ENCODE measurements around the gene IL6.

The IL6 gene

GRCh38 chr7:22723637-22724036 is 3.4 kb upstream of the IL6 start:
- Histone ChIP-seq H3K9me3 (ENCODE audit: control insufficient read depth, low read length) (no peaks in the 10 kb centered on the region), H3K4me2 (ENCODE audit: low read length, poor library complexity, severe bottlenecking) (no peak overlapping the region), H2BK5ac (ENCODE audit: low read depth, low read length, poor library complexity, severe bottlenecking) (no peak overlapping the region), H3K9ac (ENCODE audit: low read length) (peak overlapping the region; percentile 10), H2AFZ (ENCODE audit: low read depth, low read length) (no peak overlapping the region), H4K91ac (ENCODE audit: low read length) (peak overlapping the region; percentile 71), H2BK120ac (ENCODE audit: low read depth, low read length) (peak overlapping the region; percentile 21), H3K27ac (ENCODE audit: low read length, poor library complexity, severe bottlenecking) (no peak overlapping the region), H3K4me1 (ENCODE audit: control insufficient read depth, insufficient read depth, low read depth, low read length) (peaks cover 21% of the 10 kb centered on the region), H3K14ac (ENCODE audit: low read length in 2 of 2) (no peak overlapping the region), H2BK15ac (ENCODE audit: low read depth, poor library complexity, severe bottlenecking) (no peak overlapping the region), H3K23ac (ENCODE audit: low read length in 2 of 2) (no peak overlapping the region), H3K4ac (ENCODE audit: low read depth in 1 of 2, low read length in 2 of 2) (peak overlapping the region in 1 of 2 experiments; percentile 71), H3K36me3 (ENCODE audit: control insufficient read depth in 1 of 2, insufficient read depth in 2 of 2, low read depth in 1 of 2, low read length in 2 of 2) (peaks cover 0 to under 1% of the 10 kb centered on the region in 2 experiments), H2BK12ac (ENCODE audit: low read length in 2 of 2) (peak overlapping the region in 1 of 2 experiments; percentile 50), H4K8ac (ENCODE audit: low read length) (peak overlapping the region; percentile 2), H3K79me1 (replicated peaks; ENCODE audit: low read length, poor library complexity, severe bottlenecking) (peaks cover 5% of the 10 kb centered on the region), H3K4me3 (ENCODE audit: insufficient read depth in 1 of 2, low read depth in 1 of 2, low read length in 2 of 2) (no peak overlapping the region), H3K27me3 (ENCODE audit: control insufficient read depth in 1 of 2, insufficient read depth in 1 of 2, low read length in 2 of 2) (no peaks in the 10 kb centered on the region), H2AK5ac (ENCODE audit: low read length, severe bottlenecking) (no peak overlapping the region), H3K18ac (ENCODE audit: low read depth in 1 of 2, low read length in 2 of 2) (peak overlapping the region; percentile 65 to 79)
- DNase-seq = no peak
- 73% methylated on average over 1 of the region's 4 CpGs for WGBS

DNA sequence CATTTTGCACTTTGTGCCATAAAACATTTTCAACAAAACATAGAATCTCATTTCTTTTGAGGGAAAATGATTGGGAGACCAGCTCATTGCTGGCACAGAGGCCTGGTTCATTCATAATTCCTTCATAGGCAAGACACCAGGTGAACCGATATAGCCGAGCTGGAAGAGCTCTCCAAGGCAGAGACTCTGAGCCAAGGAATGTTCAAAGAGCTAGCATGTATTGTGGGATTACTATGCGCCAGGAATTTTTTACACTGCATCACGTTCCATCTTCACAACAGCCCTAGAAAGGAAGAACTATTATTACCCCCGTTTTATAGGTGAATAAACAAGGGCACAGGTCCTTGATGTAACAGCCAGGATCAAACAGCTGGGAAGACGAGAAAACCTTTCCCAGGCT is 2.1 kb upstream of the IL6 start:
- H3K79me1 ChIP-seq (replicated peaks; ENCODE audit: low read length, poor library complexity, severe bottlenecking) = peaks cover 8% of the 10 kb centered on the region
- peak overlapping the region; percentile 6 for H2BK120ac ChIP-seq (ENCODE audit: low read depth, low read length)
- peaks cover 0 to 13% of the 10 kb centered on the region in 2 experiments for H3K36me3 ChIP-seq (ENCODE audit: control insufficient read depth in 1 of 2, insufficient read depth in 2 of 2, low read depth in 1 of 2, low read length in 2 of 2)
- no peak overlapping the region for H3K14ac ChIP-seq (ENCODE audit: low read length in 2 of 2)
- H3K27me3 ChIP-seq (ENCODE audit: control insufficient read depth in 1 of 2, insufficient read depth in 1 of 2, low read length in 2 of 2) = no peaks in the 10 kb centered on the region
- H3K4me2 ChIP-seq (ENCODE audit: low read length, poor library complexity, severe bottlenecking) = no peak overlapping the region
- H2AK5ac ChIP-seq (ENCODE audit: low read length, severe bottlenecking) = peak overlapping the region; percentile 49
- no peaks in the 10 kb centered on the region for H3K9me3 ChIP-seq (ENCODE audit: control insufficient read depth, low read length)
- no peak overlapping the region for H3K27ac ChIP-seq (ENCODE audit: low read length, poor library complexity, severe bottlenecking)
- H2BK12ac ChIP-seq (ENCODE audit: low read length in 2 of 2) = peak overlapping the region; percentile 59 to 98
- H3K23ac ChIP-seq (ENCODE audit: low read length in 2 of 2) = no peak overlapping the region
- no peak overlapping the region for H4K8ac ChIP-seq (ENCODE audit: low read length)
- H3K18ac ChIP-seq (ENCODE audit: low read depth in 1 of 2, low read length in 2 of 2) = peak overlapping the region in 1 of 2 experiments; percentile 85
- H3K4me1 ChIP-seq (ENCODE audit: control insufficient read depth, insufficient read depth, low read depth, low read length) = peaks cover 24% of the 10 kb centered on the region
- no peak overlapping the region for H3K4me3 ChIP-seq (ENCODE audit: insufficient read depth in 1 of 2, low read depth in 1 of 2, low read length in 2 of 2)
- no peak for DNase-seq
- no peak overlapping the region for H2BK15ac ChIP-seq (ENCODE audit: low read depth, poor library complexity, severe bottlenecking)
- H4K91ac ChIP-seq (ENCODE audit: low read length) = no peak overlapping the region
- H2AFZ ChIP-seq (ENCODE audit: low read depth, low read length) = no peak overlapping the region
- no peak overlapping the region for H2BK5ac ChIP-seq (ENCODE audit: low read depth, low read length, poor library complexity, severe bottlenecking)
- H3K9ac ChIP-seq (ENCODE audit: low read length) = peak overlapping the region; percentile 91
- no peak overlapping the region for H3K4ac ChIP-seq (ENCODE audit: low read depth in 1 of 2, low read length in 2 of 2)
- WGBS = 93% methylated on average over 4 of the region's 6 CpGs

DNA sequence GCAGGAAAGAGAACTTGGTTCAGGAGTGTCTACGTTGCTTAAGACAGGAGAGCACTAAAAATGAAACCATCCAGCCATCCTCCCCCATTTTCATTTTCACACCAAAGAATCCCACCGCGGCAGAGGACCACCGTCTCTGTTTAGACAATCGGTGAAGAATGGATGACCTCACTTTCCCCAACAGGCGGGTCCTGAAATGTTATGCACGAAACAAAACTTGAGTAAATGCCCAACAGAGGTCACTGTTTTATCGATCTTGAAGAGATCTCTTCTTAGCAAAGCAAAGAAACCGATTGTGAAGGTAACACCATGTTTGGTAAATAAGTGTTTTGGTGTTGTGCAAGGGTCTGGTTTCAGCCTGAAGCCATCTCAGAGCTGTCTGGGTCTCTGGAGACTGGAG is 1.4 kb upstream of the IL6 start:
- Histone ChIP-seq H3K27ac (ENCODE audit: low read length, poor library complexity, severe bottlenecking) (no peak overlapping the region), H3K9me3 (ENCODE audit: control insufficient read depth, low read length) (no peaks in the 10 kb centered on the region), H3K4me2 (ENCODE audit: low read length, poor library complexity, severe bottlenecking) (no peak overlapping the region), H3K9ac (ENCODE audit: low read length) (peak overlapping the region; percentile 91), H3K4me1 (ENCODE audit: control insufficient read depth, insufficient read depth, low read depth, low read length) (peaks cover 24% of the 10 kb centered on the region), H3K4ac (ENCODE audit: low read depth in 1 of 2, low read length in 2 of 2) (peak overlapping the region in 1 of 2 experiments; percentile 92), H2BK120ac (ENCODE audit: low read depth, low read length) (peak overlapping the region; percentile 50), H3K4me3 (ENCODE audit: insufficient read depth in 1 of 2, low read depth in 1 of 2, low read length in 2 of 2) (peak overlapping the region in 1 of 2 experiments; percentile 80), H4K91ac (ENCODE audit: low read length) (no peak overlapping the region), H3K14ac (ENCODE audit: low read length in 2 of 2) (no peak overlapping the region), H3K23ac (ENCODE audit: low read length in 2 of 2) (no peak overlapping the region), H3K79me1 (replicated peaks; ENCODE audit: low read length, poor library complexity, severe bottlenecking) (peaks cover 12% of the 10 kb centered on the region), H2AFZ (ENCODE audit: low read depth, low read length) (no peak overlapping the region), H3K18ac (ENCODE audit: low read depth in 1 of 2, low read length in 2 of 2) (peak overlapping the region; percentile 75 to 92), H4K8ac (ENCODE audit: low read length) (peak overlapping the region; percentile 14), H2BK5ac (ENCODE audit: low read depth, low read length, poor library complexity, severe bottlenecking) (no peak overlapping the region), H3K36me3 (ENCODE audit: control insufficient read depth in 1 of 2, insufficient read depth in 2 of 2, low read depth in 1 of 2, low read length in 2 of 2) (peaks cover 0 to 20% of the 10 kb centered on the region in 2 experiments), H3K27me3 (ENCODE audit: control insufficient read depth in 1 of 2, insufficient read depth in 1 of 2, low read length in 2 of 2) (no peaks in the 10 kb centered on the region), H2BK12ac (ENCODE audit: low read length in 2 of 2) (peak overlapping the region; percentile 76 to 98), H2AK5ac (ENCODE audit: low read length, severe bottlenecking) (peak overlapping the region; percentile 65), H2BK15ac (ENCODE audit: low read depth, poor library complexity, severe bottlenecking) (no peak overlapping the region)
- DNase-seq = peak; percentile 60
- WGBS = 68% methylated on average over 9 of the region's 9 CpGs

- H3K14ac ChIP-seq (ENCODE audit: low read length in 2 of 2) = peak overlapping the region in 1 of 2 experiments; percentile 35
- H3K27ac ChIP-seq (ENCODE audit: low read length, poor library complexity, severe bottlenecking) = peak overlapping the region; percentile 99
- H2AK5ac ChIP-seq (ENCODE audit: low read length, severe bottlenecking) = peak overlapping the region; percentile 65
- H3K18ac ChIP-seq (ENCODE audit: low read depth in 1 of 2, low read length in 2 of 2) = peak overlapping the region; percentile 75 to 92
- H2BK12ac ChIP-seq (ENCODE audit: low read length in 2 of 2) = peak overlapping the region; percentile 76 to 98
- 9% methylated on average over 5 of the region's 8 CpGs for WGBS
- peak overlapping the region; percentile 21 for H2BK5ac ChIP-seq (ENCODE audit: low read depth, low read length, poor library complexity, severe bottlenecking)
- peak overlapping the region; percentile 52 for H2BK15ac ChIP-seq (ENCODE audit: low read depth, poor library complexity, severe bottlenecking)
- DNase-seq = peak; percentile 89
- no peaks in the 10 kb centered on the region for H3K27me3 ChIP-seq (ENCODE audit: control insufficient read depth in 1 of 2, insufficient read depth in 1 of 2, low read length in 2 of 2)
- no peak overlapping the region for H3K4me2 ChIP-seq (ENCODE audit: low read length, poor library complexity, severe bottlenecking)
- H4K8ac ChIP-seq (ENCODE audit: low read length) = peak overlapping the region; percentile 39
- H4K91ac ChIP-seq (ENCODE audit: low read length) = peak overlapping the region; percentile 73
- H3K4me1 ChIP-seq (ENCODE audit: control insufficient read depth, insufficient read depth, low read depth, low read length) = peaks cover 27% of the 10 kb centered on the region
- H3K9ac ChIP-seq (ENCODE audit: low read length) = peak overlapping the region; percentile 91
- H3K9me3 ChIP-seq (ENCODE audit: control insufficient read depth, low read length) = no peaks in the 10 kb centered on the region
- no peak overlapping the region for H3K23ac ChIP-seq (ENCODE audit: low read length in 2 of 2)
- H3K4me3 ChIP-seq (ENCODE audit: insufficient read depth in 1 of 2, low read depth in 1 of 2, low read length in 2 of 2) = peak overlapping the region in 1 of 2 experiments; percentile 80
- H3K4ac ChIP-seq (ENCODE audit: low read depth in 1 of 2, low read length in 2 of 2) = peak overlapping the region; percentile 49 to 92
- H3K36me3 ChIP-seq (ENCODE audit: control insufficient read depth in 1 of 2, insufficient read depth in 2 of 2, low read depth in 1 of 2, low read length in 2 of 2) = peaks cover 0 to 24% of the 10 kb centered on the region in 2 experiments
- H3K79me1 ChIP-seq (replicated peaks; ENCODE audit: low read length, poor library complexity, severe bottlenecking) = peaks cover 12% of the 10 kb centered on the region
- H2BK120ac ChIP-seq (ENCODE audit: low read depth, low read length) = peak overlapping the region; percentile 50
- no peak overlapping the region for H2AFZ ChIP-seq (ENCODE audit: low read depth, low read length)
Observed at GRCh38 chr7:22726345-22726906, 574 bp upstream of the IL6 start.
